Keratinocyte (primary cell): Measurements from ENCODE around the gene ERVMER34-1. TPM values are rescaled to one million over a fixed set of nuclear protein-coding genes. Genes with fewer than 3 reads are reported as not detected.

ENCODE experiments used
- DNase-seq: peaks from one replicate; pipeline ENCODE4 v3.0.0-alpha.2; 2011; ENCODE audit warnings: low read depth, missing footprints, low spot score
- FAIRE-seq: peaks from 2 replicates; lab custom pipeline; 2011; peaks lifted over from hg19 to GRCh38; lab: Jason Lieb, UNC
- H2AFZ ChIP-seq: 2 replicates; pipeline ENCODE4 v1.6.0; 2012; ENCODE audit warnings: low read length, control low read depth, inconsistent platforms; ENCODE audit not compliant: control insufficient read depth
- H3K27ac ChIP-seq: 2 replicates; pipeline ENCODE4 v1.5.1; 2011; ENCODE audit warnings: low read length; ENCODE audit not compliant: control insufficient read depth, insufficient read depth
- H3K27me3 ChIP-seq: 3 replicates; pipeline ENCODE4 v1.6.0; 2011; ENCODE audit warnings: low read length; ENCODE audit not compliant: control insufficient read depth, insufficient read depth; ENCODE audit errors: extremely low read depth
- H3K36me3 ChIP-seq, 2 experiments: 2 replicates in 1 of 2; 3 replicates in 1 of 2; pipeline ENCODE4 v1.5.1; 2011; ENCODE audit warnings: low read length in 2 of 2, mild to moderate bottlenecking in 1 of 2; ENCODE audit not compliant: control insufficient read depth in 2 of 2, insufficient read depth in 2 of 2; ENCODE audit errors: extremely low read depth in 1 of 2
- H3K4me1 ChIP-seq: 3 replicates; pipeline ENCODE4 v1.5.1; 2011; ENCODE audit warnings: low read length; ENCODE audit not compliant: control insufficient read depth, insufficient read depth; ENCODE audit errors: extremely low read depth
- H3K4me2 ChIP-seq: 3 replicates; pipeline ENCODE4 v1.6.0; 2011; ENCODE audit warnings: low read depth, low read length; ENCODE audit not compliant: control insufficient read depth, insufficient read depth; ENCODE audit errors: extremely low read depth
- H3K4me3 ChIP-seq, 3 experiments: fragments of 200-600 bp in 1 of 3; sonication (generic) in 1 of 3; 2 replicates in 2 of 3; 3 replicates in 1 of 3; pipeline ENCODE4 v1.5.1; 2011 to 2016; ENCODE audit warnings: low read length in 3 of 3, mild to moderate bottlenecking in 3 of 3, control low read depth in 2 of 3, inconsistent platforms in 1 of 3, low read depth in 1 of 3, mixed read lengths in 1 of 3, mixed run types in 1 of 3, moderate library complexity in 1 of 3; ENCODE audit not compliant: control insufficient read depth in 2 of 3, insufficient read depth in 2 of 3; ENCODE audit errors: extremely low read depth in 1 of 3
- H3K79me2 ChIP-seq: 2 replicates; pipeline ENCODE4 v1.6.0; 2012; ENCODE audit warnings: low read length; ENCODE audit not compliant: control insufficient read depth, insufficient read depth
- H3K9ac ChIP-seq: 3 replicates; pipeline ENCODE4 v1.6.0; 2011; ENCODE audit warnings: low read length; ENCODE audit not compliant: control insufficient read depth, insufficient read depth; ENCODE audit errors: extremely low read depth
- H3K9me1 ChIP-seq: 3 replicates; pipeline ENCODE4 v1.6.0; 2011; ENCODE audit warnings: low read length; ENCODE audit not compliant: control insufficient read depth, insufficient read depth; ENCODE audit errors: extremely low read depth
- H3K9me3 ChIP-seq: 2 replicates; pipeline ENCODE4 v1.5.1; 2012; ENCODE audit warnings: low read depth, low read length; ENCODE audit not compliant: control insufficient read depth
- H4K20me1 ChIP-seq: 3 replicates; pipeline ENCODE4 v1.6.0; 2011; ENCODE audit warnings: low read length; ENCODE audit not compliant: control insufficient read depth, insufficient read depth; ENCODE audit errors: extremely low read depth
- CTCF ChIP-seq, 3 experiments: IDR thresholded peaks in 1 of 3; conservative IDR thresholded peaks in 1 of 3; optimal IDR thresholded peaks in 1 of 3; 2 replicates in 2 of 3; 3 replicates in 1 of 3; pipeline versions ENCODE3 to v1.5.1; 2011; ENCODE audit warnings: low read length in 3 of 3, mild to moderate bottlenecking in 3 of 3, moderate library complexity in 2 of 3, control low read depth in 1 of 3, inconsistent platforms in 1 of 3; ENCODE audit not compliant: insufficient read depth in 2 of 3; ENCODE audit errors: extremely low read depth in 1 of 3
- EZH2 ChIP-seq: IDR thresholded peaks from one replicate; pipeline ENCODE4 v1.6.1; 2012; ENCODE audit warnings: inconsistent platforms, mild to moderate bottlenecking, low read length, moderate library complexity
- dilution Hi-C: fragments of 300-500 bp; cut with MboI; formaldehyde crosslinking; loops from one replicate; pipeline ENCODE4 v1.7.0; 2020; ENCODE audit warnings: low sequenced_read_pairs; ENCODE audit not compliant: extremely low pct_ligation_motif_present
- polyA plus RNA-seq, 5 experiments: library from polyadenylated mRNA; depleted of rRNA in 3 of 5; stranded (reverse) in 3 of 5; stranded (forward) in 1 of 5; unstranded in 1 of 5; fragments of >200 nt; gene quantifications; 1 replicate in 1 of 5; 2 replicates in 3 of 5; 3 replicates in 1 of 5; pipeline versions ENCODE4 v1.2.1 to v1.2.3, GENCODE V29; 2011 to 2012; ENCODE audit warnings: missing spikeins in 2 of 5, low read depth in 1 of 5, low replicate concordance in 1 of 5

Gene ERVMER34-1
- polyA plus RNA-seq, 1 donor (not counting 4 experiments of a cell fraction or from before 2014, with no cell fraction given) = 4.3 TPM

- dilution Hi-C loops = no loop called here
- Histone ChIP-seq H4K20me1 (no peaks in the 10 kb centered on the region), H3K36me3 (no peaks in the 10 kb centered on the region), H3K27me3 (no peaks in the 10 kb centered on the region), H3K9me1 (no peaks in the 10 kb centered on the region), H2AFZ (no peak overlapping the region), H3K4me2 (no peak overlapping the region), H3K27ac (no peak overlapping the region), H3K9ac (no peak overlapping the region), H3K4me3 (no peak overlapping the region), H3K9me3 (no peaks in the 10 kb centered on the region), H3K79me2 (no peaks in the 10 kb centered on the region), H3K4me1 (no peaks in the 10 kb centered on the region)
- TF ChIP-seq EZH2 (no peak), CTCF (optimal IDR thresholded peaks at IDR 0.05 in 1 of 3, IDR thresholded peaks at IDR 0.05 in 1 of 3, conservative IDR thresholded peaks at IDR 0.05 in 1 of 3; ENCODE audit: extremely low read depth in 1 of 3, insufficient read depth in 2 of 3, low read length in 3 of 3) (no peak)
- DNase-seq (no peak), FAIRE-seq (no peak)
Observed at GRCh38 chr4:52795533-52795932, 44.3 kb upstream of the ERVMER34-1 start.

- no peak overlapping the region for H3K4me2 ChIP-seq
Observed at GRCh38 chr4:52791936-52792335, 40.7 kb upstream of the ERVMER34-1 start.

More at GRCh38 chr4:52791936-52792335, 40.7 kb upstream of the ERVMER34-1 start:
- Histone ChIP-seq H3K9ac (no peak overlapping the region), H3K4me1 (no peaks in the 10 kb centered on the region), H2AFZ (no peak overlapping the region), H4K20me1 (no peaks in the 10 kb centered on the region), H3K9me1 (no peaks in the 10 kb centered on the region), H3K36me3 (no peaks in the 10 kb centered on the region), H3K27ac (no peak overlapping the region), H3K4me3 (no peak overlapping the region), H3K27me3 (no peaks in the 10 kb centered on the region), H3K79me2 (no peaks in the 10 kb centered on the region), H3K9me3 (no peaks in the 10 kb centered on the region)
- FAIRE-seq (no peak), DNase-seq (no peak)
- dilution Hi-C loops = no loop called here
- no peak for TF ChIP-seq CTCF (optimal IDR thresholded peaks at IDR 0.05 in 1 of 3, IDR thresholded peaks at IDR 0.05 in 1 of 3, conservative IDR thresholded peaks at IDR 0.05 in 1 of 3; ENCODE audit: extremely low read depth in 1 of 3, insufficient read depth in 2 of 3, low read length in 3 of 3)
- no peak for TF ChIP-seq EZH2
